ENCODE results near the gene TMEM266. TPM values are rescaled to one million over a fixed set of nuclear protein-coding genes. Genes with fewer than 3 reads are reported as not detected.

TMEM266 gene
- total RNA-seq, 1 donor, result not detected

- no peaks in the 10 kb centered on the region for H3K9me3 ChIP-seq (ENCODE audit: low read depth, low read length)
- no peaks in the 10 kb centered on the region for H3K27me3 ChIP-seq (ENCODE audit: insufficient read depth, low read length)
- peaks cover 12% of the 10 kb centered on the region for H3K4me1 ChIP-seq (ENCODE audit: insufficient read depth, low read length)
- no peak overlapping the region for H3K4me3 ChIP-seq (ENCODE audit: low read length)
Observed at GRCh38 chr15:76158815-76159214, 99.0 kb downstream of the TMEM266 start.

GRCh38 chr15:76159282-76159681, 99.5 kb downstream of the TMEM266 start:
- H3K4me3 ChIP-seq (ENCODE audit: low read length), result no peak overlapping the region
- peaks cover 12% of the 10 kb centered on the region for H3K4me1 ChIP-seq (ENCODE audit: insufficient read depth, low read length)
- H3K9me3 ChIP-seq (ENCODE audit: low read depth, low read length), result no peaks in the 10 kb centered on the region
- H3K27me3 ChIP-seq (ENCODE audit: insufficient read depth, low read length), result no peaks in the 10 kb centered on the region

GRCh38 chr15:76160426-76161152, 100.8 kb downstream of the TMEM266 start:
- Histone ChIP-seq H3K27me3 (ENCODE audit: insufficient read depth, low read length) (no peaks in the 10 kb centered on the region), H3K4me3 (ENCODE audit: low read length) (no peak overlapping the region), H3K9me3 (ENCODE audit: low read depth, low read length) (no peaks in the 10 kb centered on the region), H3K4me1 (ENCODE audit: insufficient read depth, low read length) (peaks cover 12% of the 10 kb centered on the region)

GRCh38 chr15:76161153-76162035, 101.6 kb downstream of the TMEM266 start:
- Histone ChIP-seq H3K27me3 (ENCODE audit: insufficient read depth, low read length) (no peaks in the 10 kb centered on the region), H3K4me3 (ENCODE audit: low read length) (no peak overlapping the region), H3K9me3 (ENCODE audit: low read depth, low read length) (no peaks in the 10 kb centered on the region), H3K4me1 (ENCODE audit: insufficient read depth, low read length) (peaks cover 12% of the 10 kb centered on the region)

GRCh38 chr15:76162036-76162398, 102.2 kb downstream of the TMEM266 start:
- H3K27me3 ChIP-seq (ENCODE audit: insufficient read depth, low read length), result no peaks in the 10 kb centered on the region
- no peaks in the 10 kb centered on the region for H3K9me3 ChIP-seq (ENCODE audit: low read depth, low read length)
- no peak overlapping the region for H3K4me3 ChIP-seq (ENCODE audit: low read length)
- H3K4me1 ChIP-seq (ENCODE audit: insufficient read depth, low read length), result peaks cover 12% of the 10 kb centered on the region

GRCh38 chr15:76162784-76163456, 103.1 kb downstream of the TMEM266 start:
- no peaks in the 10 kb centered on the region for H3K9me3 ChIP-seq (ENCODE audit: low read depth, low read length)
- H3K4me3 ChIP-seq (ENCODE audit: low read length), result no peak overlapping the region
- peaks cover 12% of the 10 kb centered on the region for H3K4me1 ChIP-seq (ENCODE audit: insufficient read depth, low read length)
- H3K27me3 ChIP-seq (ENCODE audit: insufficient read depth, low read length), result no peaks in the 10 kb centered on the region

- peaks cover 12% of the 10 kb centered on the region for H3K4me1 ChIP-seq (ENCODE audit: insufficient read depth, low read length)
- no peaks in the 10 kb centered on the region for H3K27me3 ChIP-seq (ENCODE audit: insufficient read depth, low read length)
- H3K4me3 ChIP-seq (ENCODE audit: low read length), result no peak overlapping the region
- no peaks in the 10 kb centered on the region for H3K9me3 ChIP-seq (ENCODE audit: low read depth, low read length)
Observed at GRCh38 chr15:76163457-76164295, 103.9 kb downstream of the TMEM266 start.

GRCh38 chr15:76164602-76165001, 104.8 kb downstream of the TMEM266 start:
- Histone ChIP-seq H3K27me3 (ENCODE audit: insufficient read depth, low read length) (no peaks in the 10 kb centered on the region), H3K4me3 (ENCODE audit: low read length) (no peak overlapping the region), H3K4me1 (ENCODE audit: insufficient read depth, low read length) (peaks cover 16% of the 10 kb centered on the region), H3K9me3 (ENCODE audit: low read depth, low read length) (no peaks in the 10 kb centered on the region)

GRCh38 chr15:76165951-76166350, 106.2 kb downstream of the TMEM266 start:
- peaks cover 24% of the 10 kb centered on the region for H3K4me1 ChIP-seq (ENCODE audit: insufficient read depth, low read length)
- H3K4me3 ChIP-seq (ENCODE audit: low read length), result no peak overlapping the region
- H3K9me3 ChIP-seq (ENCODE audit: low read depth, low read length), result no peaks in the 10 kb centered on the region
- H3K27me3 ChIP-seq (ENCODE audit: insufficient read depth, low read length), result no peaks in the 10 kb centered on the region

GRCh38 chr15:76168237-76168984, 108.6 kb downstream of the TMEM266 start:
- Histone ChIP-seq H3K4me3 (ENCODE audit: low read length) (no peak overlapping the region), H3K9me3 (ENCODE audit: low read depth, low read length) (no peaks in the 10 kb centered on the region), H3K27me3 (ENCODE audit: insufficient read depth, low read length) (no peaks in the 10 kb centered on the region), H3K4me1 (ENCODE audit: insufficient read depth, low read length) (peaks cover 17% of the 10 kb centered on the region)

GRCh38 chr15:76169018-76169417, 109.2 kb downstream of the TMEM266 start:
- Histone ChIP-seq H3K4me3 (ENCODE audit: low read length) (no peak overlapping the region), H3K27me3 (ENCODE audit: insufficient read depth, low read length) (no peaks in the 10 kb centered on the region), H3K4me1 (ENCODE audit: insufficient read depth, low read length) (peaks cover 12% of the 10 kb centered on the region), H3K9me3 (ENCODE audit: low read depth, low read length) (no peaks in the 10 kb centered on the region)

GRCh38 chr15:76169911-76170800, 110.4 kb downstream of the TMEM266 start:
- no peaks in the 10 kb centered on the region for H3K27me3 ChIP-seq (ENCODE audit: insufficient read depth, low read length)
- H3K4me3 ChIP-seq (ENCODE audit: low read length), result no peak overlapping the region
- no peaks in the 10 kb centered on the region for H3K9me3 ChIP-seq (ENCODE audit: low read depth, low read length)
- peaks cover 12% of the 10 kb centered on the region for H3K4me1 ChIP-seq (ENCODE audit: insufficient read depth, low read length)

- Histone ChIP-seq H3K4me1 (ENCODE audit: insufficient read depth, low read length) (peaks cover 12% of the 10 kb centered on the region), H3K4me3 (ENCODE audit: low read length) (no peak overlapping the region), H3K9me3 (ENCODE audit: low read depth, low read length) (no peaks in the 10 kb centered on the region), H3K27me3 (ENCODE audit: insufficient read depth, low read length) (no peaks in the 10 kb centered on the region)
Observed at GRCh38 chr15:76172782-76173181, 113.0 kb downstream of the TMEM266 start.

Data from mononuclear cell (primary cell).